H1 (cell line): ENCODE measurements around the gene COL4A2. TPM values are rescaled to one million over a fixed set of nuclear protein-coding genes. Genes with fewer than 3 reads are reported as not detected.

Experiments
- CTCF ChIA-PET: fragments of 300-600 bp; sonication (Branson Sonifier 250); formaldehyde crosslinking; loops from one replicate; lab custom pipeline; 2021; ENCODE audit not compliant: partially characterized antibody; lab: Charles Lee
- POLR2A ChIA-PET: fragments of 300-600 bp; sonication (Branson Sonifier 250); formaldehyde crosslinking; loops from one replicate; lab custom pipeline; 2021; ENCODE audit warnings: inconsistent platforms; ENCODE audit not compliant: partially characterized antibody; lab: Charles Lee
- DNase-seq, 2 experiments: peaks; one replicate each; pipeline versions ENCODE4 v3.0.0 to v3.0.0-alpha.2; 2010 to 2022; ENCODE audit warnings: low spot score in 2 of 2, low read depth in 1 of 2, mixed read lengths in 1 of 2
- FAIRE-seq: peaks from 2 replicates; lab custom pipeline; 2011; peaks lifted over from hg19 to GRCh38; lab: Jason Lieb, UNC
- H2AFZ ChIP-seq: 2 replicates; pipeline ENCODE4 v1.8.1; 2012; ENCODE audit warnings: low read length, inconsistent platforms
- H2AK5ac ChIP-seq: 2 replicates; pipeline ENCODE4 v1.6.1; 2013; ENCODE audit warnings: low read depth, low read length
- H2BK120ac ChIP-seq: replicated peaks from 2 replicates; pipeline ENCODE3; 2013; ENCODE audit warnings: low read depth, low read length, inconsistent platforms
- H2BK12ac ChIP-seq: 2 replicates; pipeline ENCODE4 v1.6.1; 2013; ENCODE audit warnings: low read depth, low read length
- H2BK15ac ChIP-seq: 2 replicates; pipeline ENCODE4 v1.6.1; 2013; ENCODE audit warnings: low read length
- H2BK20ac ChIP-seq: 2 replicates; pipeline ENCODE4 v1.6.1; 2013; ENCODE audit warnings: low read length
- H2BK5ac ChIP-seq: 2 replicates; pipeline ENCODE4 v1.6.1; 2013; ENCODE audit warnings: low read depth, low read length
- H3K14ac ChIP-seq: 2 replicates; pipeline ENCODE4 v1.6.1; 2013; ENCODE audit warnings: inconsistent platforms; ENCODE audit not compliant: insufficient read length
- H3K18ac ChIP-seq: 2 replicates; pipeline ENCODE4 v1.6.1; 2013; ENCODE audit warnings: low read length; ENCODE audit errors: extremely low read depth
- H3K23ac ChIP-seq: 2 replicates; pipeline ENCODE4 v1.6.1; 2013; ENCODE audit warnings: inconsistent platforms; ENCODE audit not compliant: insufficient read length
- H3K23me2 ChIP-seq: 2 replicates; pipeline ENCODE4 v1.6.1; 2013; ENCODE audit warnings: low read depth, low read length
- H3K27ac ChIP-seq: 2 replicates; pipeline ENCODE4 v1.6.1; 2011; ENCODE audit warnings: low read depth, low read length, inconsistent platforms
- H3K27me3 ChIP-seq, 4 experiments: replicated peaks in 1 of 4; 1 replicate in 1 of 4; 2 replicates in 3 of 4; pipeline versions ENCODE4 v1.6.1 to v1.8.1; 2011 to 2013; ENCODE audit warnings: low read length in 3 of 4, mild to moderate bottlenecking in 3 of 4, inconsistent platforms in 2 of 4, mixed read lengths in 2 of 4, moderate library complexity in 1 of 4; ENCODE audit not compliant: control insufficient read depth in 3 of 4, insufficient read depth in 3 of 4; ENCODE audit errors: extremely low read depth in 1 of 4
- H3K36me3 ChIP-seq, 4 experiments: 2 replicates each; pipeline versions ENCODE4 v1.6.1 to v1.8.1; 2011 to 2013; ENCODE audit warnings: mild to moderate bottlenecking in 4 of 4, low read length in 3 of 4, moderate library complexity in 2 of 4, control low read depth in 1 of 4, inconsistent platforms in 1 of 4; ENCODE audit not compliant: insufficient read depth in 4 of 4, control insufficient read depth in 2 of 4
- H3K4ac ChIP-seq: replicated peaks from 2 replicates; pipeline ENCODE3; 2013; ENCODE audit warnings: low read length, low read depth, mixed read lengths, inconsistent platforms; ENCODE audit not compliant: insufficient read length
- H3K4me1 ChIP-seq, 4 experiments: replicated peaks in 1 of 4; 1 replicate in 1 of 4; 2 replicates in 3 of 4; pipeline versions ENCODE4 v1.6.1 to v1.8.1; 2011 to 2013; ENCODE audit warnings: low read length in 3 of 4, inconsistent platforms in 2 of 4, mixed read lengths in 1 of 4; ENCODE audit not compliant: insufficient read depth in 4 of 4, control insufficient read depth in 3 of 4
- H3K4me2 ChIP-seq, 2 experiments: 2 replicates each; pipeline versions ENCODE4 v1.6.1 to v1.8.1; 2011 to 2013; ENCODE audit warnings: low read depth in 2 of 2, low read length in 2 of 2, control low read depth in 1 of 2, inconsistent platforms in 1 of 2, mild to moderate bottlenecking in 1 of 2; ENCODE audit not compliant: insufficient read depth in 1 of 2
- H3K4me3 ChIP-seq, 4 experiments: fragments of 200-600, 300-600 bp in 1 of 4; sonication (generic), shearing (Covaris generic), sonication (Bioruptor Twin) in 1 of 4; 2 replicates each; pipeline versions ENCODE4 v1.5.1 to v1.8.1; 2011 to 2016; ENCODE audit warnings: low read length in 4 of 4, low read depth in 3 of 4, control low read depth in 2 of 4, inconsistent platforms in 2 of 4, mild to moderate bottlenecking in 2 of 4, mixed read lengths in 1 of 4, moderate library complexity in 1 of 4; ENCODE audit not compliant: insufficient read depth in 2 of 4; ENCODE audit errors: extremely low read depth in 1 of 4
- H3K56ac ChIP-seq: replicated peaks from 2 replicates; pipeline ENCODE3; 2013; ENCODE audit warnings: low read depth, mild to moderate bottlenecking, mixed read lengths, low read length, inconsistent platforms; ENCODE audit not compliant: insufficient read length
- H3K79me1 ChIP-seq: 2 replicates; pipeline ENCODE4 v1.6.1; 2013; ENCODE audit warnings: low read depth, low read length, control low read depth
- H3K79me2 ChIP-seq, 2 experiments: 2 replicates each; pipeline versions ENCODE4 v1.6.1 to v1.8.1; 2012 to 2013; ENCODE audit warnings: low read length in 2 of 2, mild to moderate bottlenecking in 2 of 2, inconsistent platforms in 1 of 2; ENCODE audit not compliant: insufficient read depth in 2 of 2, control insufficient read depth in 1 of 2
- H3K9ac ChIP-seq, 4 experiments: replicated peaks in 1 of 4; 1 replicate in 1 of 4; 2 replicates in 3 of 4; pipeline versions ENCODE4 v1.6.1 to v1.8.1; 2011 to 2013; ENCODE audit warnings: low read depth in 3 of 4, low read length in 3 of 4, control low read depth in 2 of 4, mild to moderate bottlenecking in 2 of 4, moderate library complexity in 2 of 4, inconsistent platforms in 1 of 4; ENCODE audit errors: extremely low read depth in 1 of 4
- H3K9me3 ChIP-seq, 2 experiments: 2 replicates each; pipeline versions ENCODE4 v1.6.1 to v1.8.1; 2012 to 2013; ENCODE audit warnings: mild to moderate bottlenecking in 2 of 2, moderate library complexity in 2 of 2, control low read depth in 1 of 2, inconsistent platforms in 1 of 2, low read depth in 1 of 2, low read length in 1 of 2, mixed read lengths in 1 of 2; ENCODE audit not compliant: insufficient read depth in 2 of 2
- H4K20me1 ChIP-seq, 2 experiments: replicated peaks in 1 of 2; 2 replicates each; pipeline versions ENCODE3 to v1.8.1; 2011 to 2013; ENCODE audit warnings: inconsistent platforms in 2 of 2, low read length in 2 of 2, mild to moderate bottlenecking in 1 of 2; ENCODE audit not compliant: insufficient read depth in 2 of 2, control insufficient read depth in 1 of 2
- H4K5ac ChIP-seq: 2 replicates; pipeline ENCODE4 v1.6.1; 2013; ENCODE audit warnings: low read length, low read depth, mixed read lengths, inconsistent platforms; ENCODE audit not compliant: insufficient read length
- H4K8ac ChIP-seq: 2 replicates; pipeline ENCODE4 v1.8.0; 2013; ENCODE audit warnings: mild to moderate bottlenecking, moderate library complexity, low read length, inconsistent platforms; ENCODE audit not compliant: insufficient read depth; ENCODE audit errors: extremely low read depth
- H4K91ac ChIP-seq: replicated peaks from 2 replicates; pipeline ENCODE3; 2013; ENCODE audit warnings: low read length, mixed read lengths, inconsistent platforms; ENCODE audit not compliant: insufficient read length
- ATF2 ChIP-seq: IDR thresholded peaks from 2 replicates; pipeline ENCODE4 v1.6.1; 2012; ENCODE audit warnings: low read length, inconsistent platforms
- BACH1 ChIP-seq: IDR thresholded peaks from 2 replicates; pipeline ENCODE4 v1.6.1; 2012; ENCODE audit warnings: low read length, improper control_type of control experiment
- GTF2F1 ChIP-seq: IDR thresholded peaks from 2 replicates; pipeline ENCODE4 v1.6.1; 2012; ENCODE audit warnings: low read depth, low read length, improper control_type of control experiment, borderline replicate concordance
- HDAC2 ChIP-seq, 2 experiments: fragments of 300-600 bp in 1 of 2; sonication (generic) in 1 of 2; IDR thresholded peaks; 2 replicates each; pipeline ENCODE4 v1.6.1; 2011 to 2012; ENCODE audit warnings: low read depth in 2 of 2, low read length in 2 of 2, mild to moderate bottlenecking in 2 of 2, moderate library complexity in 2 of 2, borderline replicate concordance in 1 of 2, inconsistent platforms in 1 of 2
- PHF8 ChIP-seq: fragments of 200-600 bp; sonication (generic); conservative IDR thresholded peaks from 2 replicates; pipeline ENCODE4 v1.7.1; 2012; ENCODE audit warnings: low read depth, mild to moderate bottlenecking, inconsistent platforms, low read length, moderate library complexity
- TCF12 ChIP-seq: IDR thresholded peaks from 2 replicates; pipeline ENCODE4 v1.6.1; 2011; ENCODE audit warnings: low read depth, mild to moderate bottlenecking, low read length
- WGBS, 2 experiments: shearing (Covaris generic) in 1 of 2; methylation state at CpG; one replicate each; pipeline versions ENCODE4 v1.1.6 to v1.1.7; 2013 to 2015; ENCODE audit warnings: low lambda C conversion rate in 2 of 2, mixed read lengths in 2 of 2, inconsistent platforms in 1 of 2, low coverage in 1 of 2, missing lambda C conversion rate in 1 of 2; ENCODE audit not compliant: insufficient replicate concordance in 2 of 2, insufficient coverage in 1 of 2, insufficient read length in 1 of 2; ENCODE audit errors: extremely low coverage in 1 of 2, missing lambda C conversion rate in 1 of 2; 5-methylcytosine and 5-hydroxymethylcytosine counted together
- polyA plus RNA-seq, 7 experiments: library from polyadenylated mRNA; depleted of rRNA in 3 of 7; stranded (reverse) in 5 of 7; unstranded in 2 of 7; fragments of >200 nt in 5 of 7; fragments of 200-250 nt in 2 of 7; gene quantifications; 1 replicate in 5 of 7; 2 replicates in 1 of 7; 4 replicates in 1 of 7; pipeline versions ENCODE4 v1.2.1 to v1.2.3, GENCODE V29; 2011 to 2013; ENCODE audit warnings: missing spikeins in 2 of 7, mixed read lengths in 2 of 7
- total RNA-seq: library from RNA; stranded (reverse); fragmentation: NEBNext Ultra II Directional; extraction: Animal tissue kit (Norgen Biotek cat#: 25700); gene quantifications from 2 replicates; pipeline ENCODE4 v1.2.1, GENCODE V29; 2021

The COL4A2 gene
- total and polyA plus RNA-seq, 2 of the 8 experiments (the other 6 are each of a cell fraction or from before 2014, with no cell fraction given), result 80.4 to 87.3 TPM

DNA sequence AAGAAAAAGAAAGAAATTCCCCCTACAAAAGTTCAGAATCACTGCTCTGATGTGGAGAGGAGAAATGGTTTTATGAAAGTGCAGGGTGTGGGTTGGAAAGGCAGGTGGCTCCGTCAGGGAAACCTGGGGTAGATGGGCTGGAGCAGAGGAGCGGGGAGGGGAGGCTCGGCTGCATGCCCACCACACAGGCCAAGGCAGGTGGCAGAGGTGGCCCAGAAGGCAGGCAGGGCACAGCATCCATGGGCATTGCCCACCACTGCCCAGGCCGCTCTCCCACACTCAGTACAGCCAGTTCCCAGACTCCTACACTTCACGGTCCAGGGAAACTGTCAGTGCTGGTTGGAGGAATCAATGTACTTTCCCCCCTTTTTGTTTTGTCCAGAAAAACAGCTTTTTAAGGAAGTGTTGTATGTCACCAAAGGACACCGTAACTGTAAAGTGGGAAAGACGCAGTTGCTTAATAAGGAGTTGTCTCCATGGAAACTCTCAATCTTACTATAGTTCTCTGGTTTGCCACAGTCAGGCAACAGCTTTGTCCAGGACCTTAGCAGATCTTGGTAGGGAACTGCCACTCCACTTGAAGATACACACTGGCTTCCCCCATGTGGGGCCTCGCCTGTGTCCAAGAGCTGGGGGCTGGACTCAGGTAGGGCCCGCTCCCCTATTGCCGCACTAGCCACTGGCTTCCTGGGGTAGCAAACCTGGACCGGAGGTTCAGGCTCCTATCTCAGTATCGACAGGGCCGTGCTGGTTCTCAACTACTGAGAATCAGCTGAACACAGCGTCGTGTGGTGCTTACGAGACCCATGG is 171.5 kb downstream of the COL4A2 start:
- 92% methylated on average over 15 of the region's 16 CpGs; no CpG with 5 or more reads in 1 of the 2 experiments for WGBS, 2 experiments
- TF ChIP-seq BACH1 (no peak), HDAC2 (IDR thresholded peaks at IDR 0.05; ENCODE audit: borderline replicate concordance in 1 of 2, low read depth in 2 of 2, low read length in 2 of 2) (no peak), ATF2 (no peak), PHF8 (no peak), GTF2F1 (no peak), TCF12 (no peak)

More for the DNA sequence above, 171.5 kb downstream of the COL4A2 start:
- H3K9me3 ChIP-seq, result no peaks in the 10 kb centered on the region; a peak in 1 of 4 replicates
- H3K4me2 ChIP-seq, result no peak overlapping the region
- DNase-seq, result no peak
- no peak overlapping the region for H2BK15ac ChIP-seq
- ChIA-PET POLR2A (no interaction called here), CTCF (interaction anchor here (1.1 kb wide), 1 partner anchor 37 kb away, joined by 3 read pairs; no protein-coding TSS in a partner anchor)
- no peak overlapping the region for H2BK120ac ChIP-seq
- H3K14ac ChIP-seq, result no peak overlapping the region
- peaks cover 0 to 5% of the 10 kb centered on the region in 2 experiments for H4K20me1 ChIP-seq
- no peak for FAIRE-seq
- no peaks in the 10 kb centered on the region for H3K27me3 ChIP-seq
- no peak overlapping the region for H4K91ac ChIP-seq
- peak overlapping the region; percentile 58 for H2BK5ac ChIP-seq
- H3K23ac ChIP-seq, result no peak overlapping the region
- no peak overlapping the region for H3K4ac ChIP-seq
- no peaks in the 10 kb centered on the region for H3K79me1 ChIP-seq
- no peak overlapping the region for H3K56ac ChIP-seq
- 0 out of 2 replicates have a peak, but pooled peaks cover 2% of the 10 kb centered on the region for H3K23me2 ChIP-seq
- H2BK12ac ChIP-seq, result no peak overlapping the region
- no peak overlapping the region; a peak in 2 of 7 replicates for H3K9ac ChIP-seq
- H4K5ac ChIP-seq, result no peak overlapping the region
- peak overlapping the region; percentile 41; the same call in 1 of the 2 replicates for H3K27ac ChIP-seq
- no peak overlapping the region for H2AFZ ChIP-seq
- H3K4me1 ChIP-seq, result 0 out of 7 replicates have a peak, but pooled peaks cover 0 to 6% (median 0%) of the 10 kb centered on the region in 4 experiments
- H2BK20ac ChIP-seq, result no peak overlapping the region
- H3K79me2 ChIP-seq, result no peaks in the 10 kb centered on the region
- peak overlapping the region; percentile 45; the same call in 1 of the 2 replicates for H2AK5ac ChIP-seq
- H3K36me3 ChIP-seq, result peaks cover 0 to 36% (median 13%) of the 10 kb centered on the region in 4 experiments; a peak in 6 of 8 replicates
- peak overlapping the region; percentile 42; the same call in 1 of the 2 replicates for H4K8ac ChIP-seq
- H3K18ac ChIP-seq, result peak overlapping the region; percentile 25; the same call in 1 of the 2 replicates
- no peak overlapping the region for H3K4me3 ChIP-seq
